Adrenal gland (tissue), 12 donors: ENCODE measurements around the gene SSTR3. TPM values are rescaled to one million over a fixed set of nuclear protein-coding genes. Genes with fewer than 3 reads are reported as not detected.
A peak's percentile ranks its signal among the peaks of the same experiment; 100 is the strongest.

ENCODE experiments used
- DNase-seq, 7 donors: peaks; one replicate each; pipeline ENCODE4 v3.0.0-alpha.2; 2019 to 2020
- H3K27ac ChIP-seq, 5 donors: fragments of 200-600 bp; sonication (generic) in 4 of 5; 1 replicate in 3 of 5; 2 replicates in 2 of 5; pipeline versions ENCODE4 v1.5.1 to v1.8.0; 2016 to 2020; ENCODE audit warnings: mild to moderate bottlenecking in 1 of 5
- H3K27me3 ChIP-seq: fragments of 200-600 bp; 2 replicates; pipeline ENCODE4 v1.8.0; 2021
- H3K36me3 ChIP-seq, 2 donors: fragments of 200-600 bp; replicated peaks in 1 of 2; 1 replicate in 1 of 2; 2 replicates in 1 of 2; pipeline versions ENCODE4 v1.5.1 to v1.8.0; 2018 to 2022
- H3K4me1 ChIP-seq, 2 donors: fragments of 200-600 bp; replicated peaks in 1 of 2; 1 replicate in 1 of 2; 2 replicates in 1 of 2; pipeline versions ENCODE4 v1.5.1 to v1.8.0; 2018 to 2021
- H3K4me3 ChIP-seq, 4 donors: fragments of 200-600 bp; sonication (generic) in 3 of 4; one replicate each; pipeline ENCODE4 v1.5.1; 2016 to 2018
- H3K9me3 ChIP-seq, 3 donors: fragments of 200-600 bp; sonication (generic) in 1 of 3; replicated peaks in 1 of 3; 1 replicate in 2 of 3; 2 replicates in 1 of 3; pipeline versions ENCODE4 v1.5.1 to v1.8.0; 2016 to 2021
- CTCF ChIP-seq, 6 experiments: fragments of 450-650 bp in 4 of 6; fragments of 200-600 bp in 2 of 6; sonication (generic) in 1 of 6; IDR thresholded peaks; 1 replicate in 5 of 6; 2 replicates in 1 of 6; pipeline versions ENCODE4 v1.5.1 to v1.8.0; 2016 to 2021; ENCODE audit warnings: antibody characterized with exemption in 6 of 6, mild to moderate bottlenecking in 2 of 6, moderate library complexity in 1 of 6
- POLR2A ChIP-seq, 2 donors: fragments of 450-650 bp; IDR thresholded peaks; one replicate each; pipeline ENCODE4 v1.6.1; 2017; ENCODE audit warnings: antibody characterized with exemption in 2 of 2, mild to moderate bottlenecking in 2 of 2, moderate library complexity in 1 of 2
- WGBS, 4 donors: extraction: QIAGEN DNeasy Blood & Tissue Kit in 2 of 4; methylation state at CpG; one replicate each; pipeline versions ENCODE4 v1.1.5 to v1.1.7; 2013 to 2017; 5-methylcytosine and 5-hydroxymethylcytosine counted together
- intact Hi-C, 2 donors: fragments of 100-400 bp; cut with DNase I; formaldehyde crosslinking; loops; one replicate each; pipeline versions ENCODE4 v1.14.1 to v1.15.0; 2022 to 2023
- polyA plus RNA-seq, 3 donors: library from polyadenylated mRNA; stranded (reverse); fragments of 200-250 nt in 2 of 3; fragments of 350-450 nt in 1 of 3; fragmentation: Illumina TruSeq in 1 of 3; extraction: RNeasy Lipid Tissue Mini Kit (QIAGEN cat#74804) in 1 of 3; gene quantifications; one replicate each; pipeline ENCODE4 v1.2.3, GENCODE V29; 2013 to 2014
- total RNA-seq, 9 donors: library from RNA; depleted of rRNA in 4 of 9; stranded (reverse); fragments of >200 nt in 4 of 9; fragments of 120-200 nt in 1 of 9; fragmentation: NEBNext Ultra II Directional in 1 of 9; extraction: Animal tissue kit (Norgen Biotek cat#: 25700) in 1 of 9; gene quantifications; one replicate each; pipeline versions ENCODE4 v1.1.0 to v1.2.4, GENCODE V29; 2013 to 2023
- donor health status: healthy with polysubstance abuse.
- donor health status: Bipolar disorder and iron deficiency.
- donor health status: DM: yes; HTN: yes; CAD: no.
- donor health status: DM: no; HTN: no; CAD: no.
- donor health status: DM: no; HTN: no; CAD: no.
- donor health status: DM: yes; HTN: yes; CAD: no.

Gene SSTR3
- total and polyA plus RNA-seq, 12 donors = 0.28 to 2.0 (median 0.50) TPM; not detected in 1

GRCh38 chr22:37259540-37260029 lies 47.3 kb upstream of the SSTR3 start:
- DNase-seq = peak in 2 of 7 donors; percentile 12 to 23
- intact Hi-C loops = loop anchor here in 1 of 2 donors (5.0 kb wide), 1 partner anchor 198 kb away; no protein-coding TSS in a partner anchor

DNA sequence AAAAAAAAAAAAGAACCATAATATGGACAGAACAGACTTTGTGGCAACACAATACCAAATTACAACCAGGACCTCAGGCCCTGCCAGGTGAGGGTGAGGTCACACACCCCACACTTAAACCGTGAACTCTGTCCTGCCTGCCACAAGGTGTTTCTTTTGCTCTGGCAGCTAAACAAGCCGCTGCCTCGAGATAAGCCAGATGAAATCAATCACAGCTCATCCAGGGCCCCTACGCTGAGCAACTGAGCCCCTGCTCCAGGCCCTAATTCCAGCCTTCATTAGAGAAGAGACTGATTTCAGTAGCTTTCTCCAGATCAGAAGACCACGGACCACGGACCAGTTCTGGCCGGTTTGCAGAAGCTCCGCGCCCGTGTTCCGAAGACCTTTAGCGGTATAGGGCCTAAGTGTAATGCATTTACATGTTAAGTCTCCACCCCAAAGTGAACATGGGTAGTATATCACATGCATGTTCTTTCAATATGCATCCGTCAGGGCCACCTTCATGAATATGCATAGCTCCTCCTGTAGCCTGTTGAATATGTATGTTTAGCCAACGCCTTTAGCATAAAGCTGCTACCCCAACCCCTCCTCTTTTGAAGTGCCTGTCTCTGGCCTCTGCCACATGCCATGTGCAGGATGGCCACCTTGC lies 46.6 kb upstream of the SSTR3 start:
- Histone ChIP-seq H3K9me3 (peaks cover 0 to under 1% (median 0%) of the 10 kb centered on the region in 3 donors), H3K27me3 (peaks cover 6% of the 10 kb centered on the region), H3K27ac (no peak overlapping the region), H3K36me3 (no peaks in the 10 kb centered on the region), H3K4me3 (no peak overlapping the region), H3K4me1 (no peaks in the 10 kb centered on the region)
- 70 to 76% (median 74%) methylated on average over 13 to 14 of the region's 14 CpGs for WGBS, 4 donors
- intact Hi-C loops = no loop called here
- peak in 1 of 7 donors; percentile 3 for DNase-seq
- no peak for TF ChIP-seq CTCF (IDR thresholded peaks at IDR 0.05)
- no peak for TF ChIP-seq POLR2A (IDR thresholded peaks at IDR 0.05)

More at GRCh38 chr22:37259540-37260029, 47.3 kb upstream of the SSTR3 start:
- 9 to 26% (median 16%) methylated on average over 23 of the region's 23 CpGs for WGBS, 4 donors
- Histone ChIP-seq H3K4me1 (no peaks in the 10 kb centered on the region), H3K9me3 (peaks cover 0 to 6% (median 0%) of the 10 kb centered on the region in 3 donors), H3K4me3 (no peak overlapping the region), H3K36me3 (no peaks in the 10 kb centered on the region), H3K27me3 (peaks cover 6% of the 10 kb centered on the region), H3K27ac (no peak overlapping the region)
- no peak for TF ChIP-seq POLR2A (IDR thresholded peaks at IDR 0.05)
- peak; percentile 14 to 38 (median 27) for TF ChIP-seq CTCF (IDR thresholded peaks at IDR 0.05)

DNA sequence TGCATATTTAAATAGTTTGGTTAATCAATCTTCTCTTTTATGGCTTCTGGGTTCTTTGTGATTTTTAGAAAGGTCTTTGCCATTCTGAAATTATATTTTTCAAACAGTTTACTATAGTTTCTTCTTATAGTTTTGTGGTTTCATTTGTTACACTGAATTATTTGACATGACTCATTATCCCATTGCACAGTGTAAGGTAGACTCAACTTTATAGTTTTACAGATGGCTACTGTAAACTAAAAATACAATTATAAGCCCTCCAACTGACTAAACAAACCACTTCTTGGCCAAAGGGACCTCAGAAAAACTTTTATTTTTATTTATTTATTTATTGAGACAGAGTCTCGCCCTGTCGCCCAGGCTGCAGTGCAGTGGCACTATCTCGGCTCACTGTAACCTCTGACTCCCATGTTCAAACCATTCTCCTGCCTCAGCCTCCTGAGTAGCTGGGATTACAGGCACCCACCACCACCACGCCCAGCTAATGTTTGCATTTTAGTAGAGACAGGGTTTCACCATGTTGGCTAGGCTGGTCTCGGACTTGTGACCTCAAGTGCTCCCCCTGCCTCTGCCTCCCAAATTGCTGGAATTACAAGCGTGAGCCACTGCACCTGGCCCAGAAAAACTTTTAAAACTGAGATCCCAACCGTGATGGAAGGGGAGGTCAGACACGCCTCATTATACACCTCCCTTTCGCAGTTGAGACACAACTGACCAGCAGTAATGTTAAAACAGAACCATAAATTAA lies 45.9 kb upstream of the SSTR3 start:
- H3K4me1 ChIP-seq = no peaks in the 10 kb centered on the region
- TF ChIP-seq POLR2A (IDR thresholded peaks at IDR 0.05) (no peak), CTCF (IDR thresholded peaks at IDR 0.05) (no peak)
- WGBS, 4 donors = 80 to 85% (median 82%) methylated on average over 9 of the region's 9 CpGs
- DNase-seq = peak in 1 of 7 donors; percentile 1
- no peaks in the 10 kb centered on the region for H3K9me3 ChIP-seq
- no peak overlapping the region for H3K4me3 ChIP-seq
- H3K36me3 ChIP-seq = no peaks in the 10 kb centered on the region
- peaks cover 6% of the 10 kb centered on the region for H3K27me3 ChIP-seq
- intact Hi-C loops = no loop called here
- H3K27ac ChIP-seq = no peak overlapping the region

GRCh38 chr22:37256075-37256726 lies 43.9 kb upstream of the SSTR3 start:
- WGBS, 4 donors = 69 to 81% (median 73%) methylated on average over 8 to 10 of the region's 10 CpGs
- Histone ChIP-seq H3K9me3 (no peaks in the 10 kb centered on the region), H3K36me3 (no peaks in the 10 kb centered on the region), H3K4me1 (no peaks in the 10 kb centered on the region), H3K27ac (no peak overlapping the region), H3K27me3 (peaks cover 6% of the 10 kb centered on the region), H3K4me3 (no peak overlapping the region)
- DNase-seq = no peak
- intact Hi-C loops = no loop called here
- TF ChIP-seq POLR2A (IDR thresholded peaks at IDR 0.05) (no peak), CTCF (IDR thresholded peaks at IDR 0.05) (no peak)
